Spleen (tissue), 7 donors: ENCODE results near the gene ADH7.

Experiments used
- CTCF ChIP-seq, 11 experiments: fragments of 200-600 bp in 7 of 11; fragments of 450-650 bp in 4 of 11; sonication (generic) in 4 of 11; IDR thresholded peaks in 8 of 11; conservative IDR thresholded peaks in 3 of 11; 1 replicate in 7 of 11; 2 replicates in 4 of 11; pipeline versions ENCODE4 v1.4.0 to v1.8.0; 2016 to 2021; ENCODE audit warnings: antibody characterized with exemption in 11 of 11, inconsistent platforms in 4 of 11, mild to moderate bottlenecking in 1 of 11
- POLR2A ChIP-seq, 3 donors: fragments of 450-650 bp; IDR thresholded peaks; one replicate each; pipeline ENCODE4 v1.5.1; 2017; ENCODE audit warnings: antibody characterized with exemption in 3 of 3, mild to moderate bottlenecking in 1 of 3
- POLR2AphosphoS5 ChIP-seq, 3 donors: sonication (generic); formaldehyde crosslinking; IDR thresholded peaks; one replicate each; pipeline ENCODE4 v1.5.1; 2017; ENCODE audit warnings: antibody characterized with exemption in 3 of 3
- donor health status: DM: no; HTN: no; CAD: no; lungs with moderate emphysema.
- donor health status: DM: no; HTN: no; CAD: no.
- donor health status: DM: no; HTN: no; CAD: no.

GRCh38 chr4:99462875-99463464 is 27.8 kb upstream of the ADH7 start:
- TF ChIP-seq CTCF (IDR thresholded peaks at IDR 0.05 in 8 of 11, conservative IDR thresholded peaks at IDR 0.05 in 3 of 11): peak; percentile 33 to 77 (median 63)
- no peak for TF ChIP-seq POLR2AphosphoS5 (IDR thresholded peaks at IDR 0.05)
- TF ChIP-seq POLR2A (IDR thresholded peaks at IDR 0.05): no peak
